NOMO-1 (cell line): ENCODE results near the gene LAMA3.

ENCODE experiments used
- DNase-seq, 2 experiments: peaks; one replicate each; lab custom pipeline; 2025; ENCODE audit not compliant: unreplicated experiment in 2 of 2; lab: John Stamatoyannopoulos, UW

LAMA3 gene

GRCh38 chr18:23868136-23868785 is 179.0 kb downstream of the LAMA3 start:
- DNase-seq: no peak

GRCh38 chr18:23870676-23871380 is 181.6 kb downstream of the LAMA3 start:
- peak in 1 of 2 experiments; percentile 38 for DNase-seq

GRCh38 chr18:23871410-23871809 is 182.2 kb downstream of the LAMA3 start:
- no peak for DNase-seq

- DNase-seq: no peak
These were observed 183.7 kb downstream of the LAMA3 start for GRCh38 chr18:23872701-23873550.

GRCh38 chr18:23875966-23876895 is 187.0 kb downstream of the LAMA3 start:
- DNase-seq: no peak

GRCh38 chr18:23876921-23877320 is 187.7 kb downstream of the LAMA3 start:
- DNase-seq: no peak

- peak in 1 of 2 experiments; percentile 2 for DNase-seq
These were observed 188.1 kb downstream of the LAMA3 start for GRCh38 chr18:23877371-23877770.

GRCh38 chr18:23878336-23878900 is 189.2 kb downstream of the LAMA3 start:
- no peak for DNase-seq

- no peak for DNase-seq
These were observed 189.9 kb downstream of the LAMA3 start for GRCh38 chr18:23879126-23879525.

GRCh38 chr18:23879544-23879943 is 190.3 kb downstream of the LAMA3 start:
- DNase-seq: no peak

- no peak for DNase-seq
These were observed 190.8 kb downstream of the LAMA3 start for GRCh38 chr18:23879966-23880565.

GRCh38 chr18:23880931-23881617 is 191.8 kb downstream of the LAMA3 start:
- no peak for DNase-seq

GRCh38 chr18:23881778-23882177 is 192.5 kb downstream of the LAMA3 start:
- DNase-seq: no peak

- DNase-seq: no peak
These were observed 193.5 kb downstream of the LAMA3 start for GRCh38 chr18:23882616-23883276.

GRCh38 chr18:23883277-23883790 is 194.1 kb downstream of the LAMA3 start:
- no peak for DNase-seq

GRCh38 chr18:23884681-23885375 is 195.6 kb downstream of the LAMA3 start:
- no peak for DNase-seq

- peak in 1 of 2 experiments; percentile 5 for DNase-seq
These were observed 196.5 kb downstream of the LAMA3 start for GRCh38 chr18:23885750-23886149.

GRCh38 chr18:23887035-23887434 is 197.8 kb downstream of the LAMA3 start:
- no peak for DNase-seq
